MCF 10A (cell line): ENCODE data around the gene LCOR. TPM values are rescaled to one million over a fixed set of nuclear protein-coding genes. Genes with fewer than 3 reads are reported as not detected.

Source experiments
- BruUV-seq: library from RNA; stranded (reverse); fragments of 400-500 nt; replicated peaks from 2 replicates; lab custom pipeline; 2021; lab: Mats Ljungman, UMichigan
- CTCF ChIA-PET: fragments of 300-600 bp; sonication (Branson Sonifier 250); formaldehyde crosslinking; extraction: SDS; loops from one replicate; lab custom pipeline; 2021; ENCODE audit warnings: antibody characterized with exemption, inconsistent platforms; lab: Yijun Ruan, JAX
- POLR2A ChIA-PET: fragments of 300-600, 350-650 bp; sonication (Branson Sonifier 250); formaldehyde crosslinking; extraction: SDS; loops from one replicate; lab custom pipeline; 2020; ENCODE audit warnings: antibody characterized with exemption, inconsistent platforms; lab: Yijun Ruan, JAX
- DNase-seq: peaks from one replicate; pipeline ENCODE4 v3.0.0-alpha.2; 2018; ENCODE audit not compliant: unreplicated experiment
- H3K27ac Mint-ChIP-seq: one replicate; pipeline ENCODE4 v1.8.0; 2022; ENCODE audit warnings: mild to moderate bottlenecking, low read depth, mixed read lengths; ENCODE audit not compliant: unreplicated experiment
- H3K27me3 Mint-ChIP-seq: one replicate; pipeline ENCODE4 v1.8.0; 2022; ENCODE audit warnings: mixed read lengths; ENCODE audit not compliant: insufficient read depth, unreplicated experiment
- H3K36me3 Mint-ChIP-seq: one replicate; pipeline ENCODE4 v1.8.0; 2022; ENCODE audit warnings: mild to moderate bottlenecking, moderate library complexity, mixed read lengths; ENCODE audit not compliant: insufficient read depth, unreplicated experiment
- H3K4me1 Mint-ChIP-seq: one replicate; pipeline ENCODE4 v1.8.0; 2022; ENCODE audit warnings: mixed read lengths; ENCODE audit not compliant: insufficient read depth, unreplicated experiment
- H3K4me3 Mint-ChIP-seq: one replicate; pipeline ENCODE4 v1.8.0; 2022; ENCODE audit warnings: mild to moderate bottlenecking, moderate library complexity, mixed read lengths; ENCODE audit not compliant: unreplicated experiment
- H3K9me3 Mint-ChIP-seq: one replicate; pipeline ENCODE4 v1.8.0; 2022; ENCODE audit warnings: mixed read lengths; ENCODE audit not compliant: unreplicated experiment
- CTCF ChIP-seq: fragments of 200-600 bp; IDR thresholded peaks from one replicate; pipeline ENCODE4 v1.8.0; 2022; ENCODE audit warnings: antibody characterized with exemption, mild to moderate bottlenecking; ENCODE audit not compliant: unreplicated experiment
- intact Hi-C: fragments of 100-400 bp; cut with micrococcal nuclease; formaldehyde crosslinking; loops from 2 replicates; pipeline ENCODE4 v1.14.1; 2022
- total RNA-seq: library from RNA; stranded (reverse); gene quantifications from 2 replicates; pipeline ENCODE4 v1.2.3, GENCODE V29; 2022

Gene LCOR
- total RNA-seq, 1 experiment from 2014 or later = 40.4 TPM

GRCh38 chr10:96902731-96903358 is 70.7 kb downstream of the LCOR start:
- DNase-seq = no peak
- intact Hi-C loops = no loop called here
- H3K27me3 Mint-ChIP-seq = no peaks in the 10 kb centered on the region
- no TSS peak for BruUV-seq
- H3K27ac Mint-ChIP-seq = no peak overlapping the region
- TF ChIP-seq CTCF = no peak
- H3K4me1 Mint-ChIP-seq = peaks cover 18% of the 10 kb centered on the region
- H3K4me3 Mint-ChIP-seq = no peak overlapping the region
- H3K9me3 Mint-ChIP-seq = peaks cover 7% of the 10 kb centered on the region
- ChIA-PET CTCF (interaction anchor here (0.7 to 1.1 kb wide), 3 partner anchors 9 to 169 kb away, joined by 3 to 4 read pairs (median 4); no protein-coding TSS in a partner anchor), POLR2A (interaction anchor here (1.2 kb wide), 1 partner anchor 70 kb away, joined by 3 read pairs; the partner anchor contains the start of gene LCOR)
- H3K36me3 Mint-ChIP-seq = peaks cover 10% of the 10 kb centered on the region

GRCh38 chr10:96904648-96905047 is 72.5 kb downstream of the LCOR start:
- Mint-ChIP-seq H3K4me3 (no peak overlapping the region), H3K4me1 (peaks cover 11% of the 10 kb centered on the region), H3K27ac (no peak overlapping the region), H3K9me3 (peaks cover 7% of the 10 kb centered on the region), H3K27me3 (no peaks in the 10 kb centered on the region), H3K36me3 (peaks cover 10% of the 10 kb centered on the region)
- no TSS peak for BruUV-seq
- CTCF ChIA-PET = no interaction called here
- intact Hi-C loops = no loop called here
- no peak for TF ChIP-seq CTCF
- POLR2A ChIA-PET = interaction anchor here (1.3 to 1.4 kb wide), 2 partner anchors 10 to 11 kb away, joined by 3 to 4 read pairs; no protein-coding TSS in a partner anchor
- DNase-seq = no peak

GRCh38 chr10:96906864-96907263 is 74.8 kb downstream of the LCOR start:
- Mint-ChIP-seq H3K27ac (no peak overlapping the region), H3K4me3 (no peak overlapping the region), H3K27me3 (no peaks in the 10 kb centered on the region), H3K9me3 (peaks cover under 1% of the 10 kb centered on the region), H3K4me1 (peaks cover 11% of the 10 kb centered on the region), H3K36me3 (peaks cover 5% of the 10 kb centered on the region)
- TF ChIP-seq CTCF = no peak
- ChIA-PET CTCF (interaction anchor here (0.7 kb wide), 1 partner anchor 567 kb away, joined by 4 read pairs; no protein-coding TSS in a partner anchor), POLR2A (no interaction called here)
- intact Hi-C loops = no loop called here
- BruUV-seq = no TSS peak
- no peak for DNase-seq

GRCh38 chr10:96910488-96911395 is 78.6 kb downstream of the LCOR start:
- Mint-ChIP-seq H3K4me3 (no peak overlapping the region), H3K36me3 (peaks cover 6% of the 10 kb centered on the region), H3K4me1 (peaks cover 12% of the 10 kb centered on the region), H3K9me3 (peaks cover 5% of the 10 kb centered on the region), H3K27me3 (no peaks in the 10 kb centered on the region), H3K27ac (no peak overlapping the region)
- CTCF ChIA-PET = interaction anchor here (0.6 to 2.4 kb wide), 18 partner anchors 9 to 965 kb away, joined by 3 to 11 read pairs (median 4); no protein-coding TSS in a partner anchor
- TF ChIP-seq CTCF = peak; percentile 56
- POLR2A ChIA-PET = interaction anchor here (1.2 kb wide), 1 partner anchor 270 kb away, joined by 6 read pairs; no protein-coding TSS in a partner anchor
- intact Hi-C loops = loop anchor here (2.0 kb wide), 1 partner anchor 78 kb away; the partner anchor contains the start of gene LCOR
- no TSS peak for BruUV-seq
- DNase-seq = peak; percentile 62
